GM20000 (cell line): ENCODE data around the gene XKR8.

ENCODE experiments used
- DNase-seq: peaks from one replicate; pipeline ENCODE4 v3.0.0; 2012; ENCODE audit warnings: low spot score
- TF ChIP-seq, protein P1 (sequence below): IDR thresholded peaks from 2 replicates; pipeline ENCODE4 v1.5.1; 2012; ENCODE audit warnings: mild to moderate bottlenecking, control low read depth; ENCODE audit errors: extremely low read depth, missing control alignments

The XKR8 gene

GRCh38 chr1:27955076-27955475 lies 4.7 kb upstream of the XKR8 start:
- DNase-seq = no peak
- TF ChIP-seq, protein P1, sequence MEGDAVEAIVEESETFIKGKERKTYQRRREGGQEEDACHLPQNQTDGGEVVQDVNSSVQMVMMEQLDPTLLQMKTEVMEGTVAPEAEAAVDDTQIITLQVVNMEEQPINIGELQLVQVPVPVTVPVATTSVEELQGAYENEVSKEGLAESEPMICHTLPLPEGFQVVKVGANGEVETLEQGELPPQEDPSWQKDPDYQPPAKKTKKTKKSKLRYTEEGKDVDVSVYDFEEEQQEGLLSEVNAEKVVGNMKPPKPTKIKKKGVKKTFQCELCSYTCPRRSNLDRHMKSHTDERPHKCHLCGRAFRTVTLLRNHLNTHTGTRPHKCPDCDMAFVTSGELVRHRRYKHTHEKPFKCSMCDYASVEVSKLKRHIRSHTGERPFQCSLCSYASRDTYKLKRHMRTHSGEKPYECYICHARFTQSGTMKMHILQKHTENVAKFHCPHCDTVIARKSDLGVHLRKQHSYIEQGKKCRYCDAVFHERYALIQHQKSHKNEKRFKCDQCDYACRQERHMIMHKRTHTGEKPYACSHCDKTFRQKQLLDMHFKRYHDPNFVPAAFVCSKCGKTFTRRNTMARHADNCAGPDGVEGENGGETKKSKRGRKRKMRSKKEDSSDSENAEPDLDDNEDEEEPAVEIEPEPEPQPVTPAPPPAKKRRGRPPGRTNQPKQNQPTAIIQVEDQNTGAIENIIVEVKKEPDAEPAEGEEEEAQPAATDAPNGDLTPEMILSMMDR = no peak

DNA sequence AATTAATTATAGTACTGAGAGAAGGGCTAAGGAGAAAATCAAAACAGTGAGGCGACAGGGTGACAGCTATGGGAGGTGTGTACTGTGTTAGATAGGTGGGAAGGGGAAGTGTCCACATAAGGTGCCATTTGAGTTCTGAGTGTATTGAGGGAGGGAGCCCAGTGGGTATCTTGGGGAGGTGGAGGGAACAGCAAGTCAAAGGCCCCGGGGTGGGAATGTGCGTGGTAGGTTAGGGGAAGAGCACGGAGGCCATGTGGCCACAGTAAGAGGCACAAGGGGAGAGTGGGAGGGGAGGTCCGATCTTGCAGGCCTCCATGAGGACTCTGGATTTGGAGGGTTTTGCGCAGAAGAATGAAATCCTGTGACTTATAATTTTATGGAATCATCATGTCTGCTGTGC lies 3.0 kb upstream of the XKR8 start:
- TF ChIP-seq, protein P1 = no peak
- DNase-seq = no peak

GRCh38 chr1:27957655-27958054 lies 2.1 kb upstream of the XKR8 start:
- TF ChIP-seq, protein P1 = no peak
- no peak for DNase-seq

GRCh38 chr1:27958513-27958912 lies 1.3 kb upstream of the XKR8 start:
- TF ChIP-seq, protein P1 = no peak
- DNase-seq = no peak

DNA sequence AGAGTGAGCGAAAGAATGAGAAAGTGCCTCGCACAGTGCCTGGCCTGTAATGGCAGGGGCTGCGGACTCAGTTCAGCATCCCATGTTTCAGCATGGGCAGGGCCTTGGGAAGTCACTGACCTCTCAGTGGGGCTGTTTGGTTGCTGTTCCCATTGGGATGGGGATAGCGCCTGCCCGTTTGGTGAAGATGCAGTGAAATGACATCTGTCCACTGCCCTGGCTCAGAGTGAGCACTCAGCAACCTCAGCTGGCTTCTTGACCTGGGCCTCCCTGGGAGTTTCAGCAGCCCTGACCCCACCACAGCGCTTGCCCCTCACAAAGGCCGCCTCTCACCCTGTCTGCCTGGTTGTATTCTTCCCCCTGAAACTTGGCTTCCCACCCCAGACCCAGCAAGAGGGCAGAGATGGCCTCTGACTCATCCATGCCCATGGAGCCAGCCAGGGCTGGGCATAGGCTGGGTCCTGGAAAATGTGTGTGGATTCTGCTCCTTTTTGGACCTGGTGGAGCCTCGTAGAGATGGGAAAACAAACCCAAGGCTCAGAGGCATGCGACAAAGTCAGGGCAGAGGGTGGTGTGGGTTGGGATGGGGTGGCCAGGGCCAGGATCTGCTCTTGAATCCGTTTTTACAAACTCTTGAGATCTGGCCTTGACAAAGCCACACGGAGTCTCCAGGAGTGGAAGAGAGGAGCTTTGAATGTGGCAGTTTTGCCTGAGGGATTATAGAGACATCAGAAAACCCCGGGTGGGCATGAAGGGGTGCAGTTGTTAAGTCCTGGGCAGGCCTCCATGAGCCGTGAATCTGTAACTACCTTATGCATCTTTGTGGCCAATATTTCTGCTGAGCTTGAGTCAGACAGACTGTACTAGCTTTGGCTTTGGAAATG lies 1.2 kb downstream of the XKR8 start:
- TF ChIP-seq, protein P1 = no peak
- no peak for DNase-seq

DNA sequence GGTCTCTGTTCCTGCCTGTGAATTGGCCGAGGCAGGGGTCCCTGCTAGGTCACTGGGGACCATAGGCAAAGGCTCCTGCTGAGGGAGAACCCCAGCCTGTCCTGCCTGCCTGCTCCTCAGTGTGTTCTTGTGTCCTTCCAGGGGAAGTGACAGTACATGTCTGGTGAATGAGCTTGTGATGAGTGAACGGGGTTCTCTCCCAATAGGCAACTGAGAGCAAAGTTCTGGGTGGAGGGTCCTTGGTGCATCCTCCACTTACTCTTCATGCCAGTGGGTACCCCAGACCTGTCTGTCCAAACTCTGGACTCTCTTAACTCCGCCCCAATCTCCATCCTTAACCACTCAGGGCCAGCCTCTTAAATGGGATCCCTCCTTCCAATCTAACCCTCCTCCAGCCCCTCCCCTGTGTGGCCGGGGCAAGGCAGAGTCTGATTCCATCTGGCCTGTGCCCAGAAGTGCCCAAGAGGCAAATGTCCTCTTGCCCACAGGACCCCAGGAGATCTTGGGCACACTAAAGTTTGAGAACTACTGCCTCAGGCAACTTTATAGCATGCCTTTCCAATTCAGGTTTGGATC lies 2.0 kb downstream of the XKR8 start:
- DNase-seq = no peak
- TF ChIP-seq, protein P1 = no peak

DNA sequence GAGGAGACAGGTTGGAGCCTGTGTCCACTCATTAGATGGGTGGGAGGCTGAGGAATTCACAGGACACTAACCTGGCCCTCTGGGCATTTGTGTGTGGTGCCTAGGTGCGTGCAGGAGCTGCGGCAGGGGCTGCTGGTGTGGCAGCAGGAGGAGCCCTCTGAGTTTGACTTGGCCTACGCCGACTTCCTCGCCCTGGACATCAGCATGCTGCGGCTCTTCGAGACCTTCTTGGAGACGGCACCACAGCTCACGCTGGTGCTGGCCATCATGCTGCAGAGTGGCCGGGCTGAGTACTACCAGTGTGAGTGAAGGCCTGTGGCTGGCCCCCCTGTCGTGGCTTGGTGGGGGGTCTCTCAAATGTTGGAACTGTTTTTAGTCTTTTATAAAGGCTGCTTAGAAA lies 3.6 kb downstream of the XKR8 start:
- TF ChIP-seq, protein P1 = no peak
- DNase-seq = no peak
